HG03571 (cell line): ENCODE data around the gene SPATA25.
A peak's percentile ranks its signal among the peaks of the same experiment; 100 is the strongest.

Experiments
- ATAC-seq: cut with Tn5 transposase; IDR thresholded peaks from one replicate; pipeline ENCODE4 v1.9.1; 2021; ENCODE audit not compliant: unreplicated experiment

Gene SPATA25

DNA sequence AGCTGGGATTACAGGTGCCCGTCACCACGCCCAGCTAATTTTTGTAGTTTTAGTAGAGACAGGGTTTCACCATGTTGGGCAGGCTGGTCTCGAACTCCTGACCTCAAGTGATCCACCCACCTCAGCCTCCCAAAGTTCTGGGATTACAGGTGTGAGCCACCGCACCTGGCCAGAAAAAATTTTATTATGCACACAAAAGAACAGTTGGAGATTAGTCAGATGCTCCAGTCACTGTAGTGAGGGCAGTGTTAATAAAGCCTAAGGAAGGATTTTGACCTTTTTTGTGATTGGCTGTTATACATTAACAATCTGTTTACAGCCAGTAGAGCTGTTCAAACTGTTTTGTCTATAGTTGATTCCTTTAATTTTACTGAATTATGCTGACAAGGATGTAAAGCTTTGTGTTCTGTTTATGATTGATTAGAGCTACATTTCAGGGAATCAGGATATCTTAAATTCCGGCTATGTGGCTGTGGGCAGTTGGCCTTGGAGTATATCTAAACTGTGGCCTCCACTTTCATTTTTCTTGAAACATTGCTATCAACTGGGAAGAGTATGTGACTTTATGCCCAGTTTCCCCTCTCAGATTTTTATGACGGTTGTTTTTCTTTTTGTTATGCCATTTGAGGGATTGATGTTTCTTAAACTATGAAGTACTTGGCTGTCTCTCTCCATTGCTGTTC is 20.1 kb downstream of the SPATA25 start:
- ATAC-seq, result no peak

DNA sequence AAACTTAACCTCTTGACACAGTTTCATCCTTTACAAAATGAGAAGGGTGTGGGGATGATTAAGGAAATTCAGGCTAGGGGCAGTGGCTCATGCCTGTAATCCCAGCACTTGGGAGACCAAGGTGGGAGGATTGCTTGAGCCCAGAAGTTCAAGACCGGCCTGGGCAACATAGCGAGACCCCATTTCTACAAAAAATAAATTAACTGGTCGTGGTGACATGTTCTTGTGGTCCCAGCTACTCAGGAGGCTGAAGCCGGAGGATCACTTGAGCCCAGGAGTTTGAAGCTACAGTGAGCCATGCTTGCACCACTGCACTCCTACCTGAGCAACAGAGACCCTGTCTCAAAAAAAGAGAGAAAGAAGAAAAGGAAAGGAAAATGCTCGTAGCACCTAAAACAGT is 21.0 kb downstream of the SPATA25 start:
- no peak for ATAC-seq

DNA sequence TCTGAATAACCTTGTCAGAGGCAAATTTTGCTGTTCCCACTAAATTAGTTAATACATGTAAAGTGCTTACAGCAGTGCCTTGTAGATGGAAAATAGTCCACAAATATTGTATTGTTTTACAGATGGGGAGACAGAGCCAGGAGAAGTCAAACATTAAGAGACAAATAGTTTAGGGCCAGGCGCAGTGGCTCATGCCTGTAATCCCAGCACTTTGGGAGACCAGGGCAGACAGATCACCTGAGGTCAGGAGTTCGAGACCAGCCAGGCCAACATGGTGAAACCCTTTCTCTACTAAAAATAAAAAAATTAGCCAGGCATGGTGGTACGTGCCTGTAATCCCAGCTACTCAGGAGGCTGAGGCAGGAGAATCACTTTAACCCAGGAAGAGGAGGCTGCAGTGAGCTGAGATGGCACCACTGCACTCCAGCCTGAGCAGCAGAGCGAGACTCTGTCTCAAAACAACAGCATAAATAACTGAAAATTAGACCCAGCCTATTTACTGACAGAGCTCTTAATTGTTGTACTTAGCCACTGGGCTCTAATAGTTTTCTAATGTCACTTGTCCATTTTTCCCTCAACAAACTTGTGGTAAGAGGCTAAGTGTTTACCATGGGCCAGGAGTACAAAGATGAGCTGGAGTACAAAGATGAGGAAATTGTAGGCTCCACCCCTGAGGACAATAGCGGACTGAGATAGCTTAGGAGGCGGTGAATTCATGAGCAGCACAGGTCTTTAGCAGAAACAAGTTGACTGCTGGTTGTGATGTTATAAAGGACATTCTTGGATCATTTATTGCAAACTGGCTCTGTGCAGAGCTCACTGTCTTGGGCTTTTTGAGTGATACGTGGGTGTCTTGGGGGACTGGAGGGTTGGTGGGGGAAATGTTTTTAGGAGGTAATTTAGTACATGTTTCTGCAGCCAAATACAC is 23.6 kb downstream of the SPATA25 start:
- ATAC-seq, result no peak

DNA sequence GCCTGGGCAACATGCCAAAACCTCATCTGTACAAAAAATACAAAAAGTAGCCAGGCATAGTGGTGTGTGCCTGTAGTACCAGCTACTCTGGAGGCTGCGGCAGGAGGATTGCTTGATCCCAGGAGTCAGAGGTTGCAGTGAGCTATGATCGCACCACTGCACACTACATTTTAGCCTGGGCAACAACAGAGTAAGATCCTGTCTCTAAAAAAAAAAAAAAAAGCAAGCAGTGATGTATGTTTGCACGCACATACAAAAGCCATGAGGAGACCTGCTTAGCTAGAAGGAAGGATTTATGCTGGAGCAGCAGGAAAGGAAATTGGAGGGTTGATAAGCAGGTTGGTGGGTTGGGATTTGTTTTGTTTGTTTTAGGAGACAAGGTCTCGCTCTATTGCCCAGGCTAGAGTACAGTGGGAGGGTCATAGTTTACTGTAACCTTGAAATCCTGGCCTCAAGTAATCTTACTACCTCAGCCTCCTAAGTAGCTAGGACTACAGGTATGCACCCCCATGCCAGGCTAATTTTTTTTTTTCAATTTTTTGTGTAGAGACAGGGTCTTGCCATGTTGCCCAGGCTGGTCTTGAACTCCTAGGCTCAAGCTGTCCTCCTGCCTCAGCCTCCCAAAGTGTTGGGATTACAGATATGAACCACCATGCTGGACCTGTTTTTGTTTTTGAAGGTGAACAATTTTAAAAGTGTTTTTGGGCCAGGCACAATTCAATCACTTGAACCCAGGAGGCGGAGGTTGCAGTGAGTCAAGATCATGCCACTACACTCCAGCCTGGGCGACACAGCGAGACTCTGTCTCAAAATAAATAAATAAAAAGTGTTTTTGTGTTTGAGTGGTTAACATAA is 26.0 kb downstream of the SPATA25 start:
- no peak for ATAC-seq

DNA sequence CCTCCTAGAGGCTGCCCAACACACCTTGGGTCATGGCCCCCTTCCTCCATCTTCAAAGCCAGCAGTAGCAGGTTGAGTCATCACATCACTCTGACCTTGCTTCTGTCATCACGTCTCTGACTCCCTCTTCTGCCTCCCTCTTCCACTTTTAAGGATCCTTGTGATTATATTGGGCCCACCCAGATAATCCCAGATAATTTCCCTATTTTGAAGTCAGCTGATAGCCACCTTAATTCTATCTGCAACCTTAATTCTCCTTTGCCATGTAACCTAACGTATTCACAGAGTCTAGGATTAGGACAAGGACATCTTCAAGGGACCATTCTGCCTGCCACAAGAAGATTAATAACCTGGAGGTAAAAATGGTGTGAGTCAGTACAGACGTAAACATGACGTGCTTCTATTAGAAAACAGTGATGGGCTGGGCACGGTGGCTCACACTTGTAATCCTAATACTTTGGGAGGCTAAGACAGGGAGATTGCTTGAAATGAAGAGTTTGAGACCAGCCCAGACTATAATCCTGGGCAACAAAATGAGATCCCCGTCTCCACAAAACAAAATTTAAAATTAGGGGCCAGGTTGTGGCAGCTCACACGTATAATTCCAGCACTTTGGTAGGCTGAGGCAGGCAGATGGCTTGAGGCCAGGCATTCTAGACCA is 26.7 kb downstream of the SPATA25 start:
- no peak for ATAC-seq

DNA sequence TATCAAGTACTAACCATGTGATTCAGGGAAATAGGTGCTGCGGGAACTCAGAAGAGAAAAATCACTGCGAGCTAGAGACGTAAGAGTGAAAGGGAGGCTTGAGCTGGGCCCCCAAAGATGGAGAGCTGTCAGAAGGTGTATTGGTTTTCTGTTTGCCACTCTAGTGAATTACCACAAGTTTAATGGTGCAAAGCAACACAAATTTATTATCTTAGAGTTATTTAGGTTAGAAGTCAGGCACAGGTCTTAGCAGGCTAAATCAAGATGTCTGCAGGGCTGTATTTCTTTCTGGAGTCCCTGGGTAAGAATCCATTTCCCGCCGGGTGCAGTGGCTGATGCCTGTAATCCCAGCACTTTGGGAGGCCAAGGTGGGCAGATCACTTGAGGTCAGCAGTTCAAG is 27.5 kb downstream of the SPATA25 start:
- ATAC-seq, result no peak

DNA sequence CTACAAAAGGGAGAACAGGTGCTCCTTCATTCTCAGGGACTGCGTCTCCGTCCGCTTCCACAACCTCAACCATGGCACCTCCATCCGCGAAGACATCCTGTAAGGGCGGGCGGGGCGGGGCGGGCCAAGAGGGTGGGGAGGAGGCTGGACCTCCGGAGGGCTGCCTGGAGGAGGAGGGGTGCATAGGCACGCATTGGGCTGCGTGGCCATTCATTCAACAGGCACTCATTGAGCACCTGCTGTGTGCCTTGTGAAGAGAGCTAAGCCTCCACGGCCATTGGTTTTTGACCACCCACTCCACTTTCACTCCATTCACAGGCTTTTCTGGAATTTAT is 29.6 kb downstream of the SPATA25 start:
- ATAC-seq, result no peak

DNA sequence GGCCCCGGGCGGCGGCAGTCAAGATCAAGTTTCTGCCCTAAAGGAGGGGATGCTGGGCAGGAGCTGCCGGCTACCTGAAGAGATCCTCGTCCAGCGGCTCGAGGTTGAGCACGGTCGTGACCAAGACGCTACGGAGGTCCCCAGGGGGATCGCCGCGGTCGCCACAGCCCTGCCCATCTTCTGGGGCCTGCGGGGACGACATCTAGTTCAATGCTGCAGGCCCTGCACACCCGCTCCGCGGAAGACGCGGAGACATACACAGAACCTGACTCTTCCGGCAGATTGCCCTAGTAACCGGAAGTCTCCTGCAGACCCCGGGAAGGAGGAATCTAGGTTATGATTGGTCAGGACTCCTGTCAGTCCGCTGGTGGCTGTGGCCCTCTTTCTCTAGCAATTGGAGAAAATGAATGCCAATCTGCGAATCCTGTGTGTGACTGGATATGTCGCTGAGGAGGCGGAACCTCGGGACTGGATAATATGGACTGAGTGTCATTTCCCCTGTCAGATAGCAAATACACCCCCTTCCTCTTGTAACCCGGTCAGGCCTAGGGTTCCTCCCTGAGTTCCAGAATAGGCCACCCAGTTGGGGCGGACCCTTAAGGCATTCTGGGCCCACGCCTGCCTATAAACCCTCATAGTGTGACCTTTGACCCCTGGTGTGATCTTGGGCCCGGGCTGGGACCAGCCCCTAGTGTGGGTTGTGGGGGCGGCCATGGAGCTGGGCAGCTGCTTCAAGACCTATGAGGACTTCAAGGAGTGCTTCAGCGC is 30.1 kb downstream of the SPATA25 start, which contains the start of the genes ACOT8 and ZSWIM3:
ACOT8 (minus strand) TSS at position 279 of the 768 bp plus-strand sequence; CDS start at position 202, 77 bp downstream.
ZSWIM3 (plus strand) TSS at position 501 of the 768 bp plus-strand sequence; CDS start at position 713, 212 bp downstream.
- peak; percentile 89 for ATAC-seq

DNA sequence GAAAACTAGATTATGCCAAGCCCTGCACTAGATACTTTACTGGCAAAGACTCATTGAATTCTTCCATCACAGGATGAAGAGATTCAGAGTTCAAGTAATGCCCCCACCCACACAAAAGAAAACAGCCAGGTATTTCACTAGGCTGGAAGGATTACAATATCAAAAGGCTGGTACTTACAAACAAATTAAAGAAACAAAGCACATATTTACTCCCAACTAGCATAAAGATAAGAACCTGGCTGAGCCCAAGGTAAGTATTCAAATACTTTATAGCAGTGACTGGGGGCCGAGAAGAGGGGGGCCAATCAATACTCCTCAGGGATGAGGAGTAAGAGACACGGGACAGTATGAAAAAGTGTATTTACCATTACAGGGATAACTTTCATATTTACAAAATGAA is 33.9 kb downstream of the SPATA25 start:
- no peak for ATAC-seq

DNA sequence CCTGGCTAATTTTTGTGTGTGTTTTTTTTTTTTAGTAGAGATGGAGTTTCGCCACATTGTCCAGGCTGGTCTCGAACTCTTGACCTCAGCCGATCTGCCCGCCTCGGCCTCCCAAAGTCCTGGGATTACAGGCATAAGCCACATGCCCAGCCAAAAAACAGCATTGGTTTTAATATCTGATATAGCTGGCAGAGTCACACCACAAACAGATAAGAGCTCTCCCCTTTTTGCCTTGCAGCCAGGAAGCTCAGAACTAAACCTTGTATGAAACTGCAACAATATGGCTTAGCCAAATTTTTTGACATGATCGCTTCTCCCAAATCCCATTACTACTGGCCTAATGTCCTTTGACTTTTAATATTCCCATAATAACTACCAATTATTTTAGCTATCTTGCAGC is 35.1 kb downstream of the SPATA25 start:
- ATAC-seq, result no peak

DNA sequence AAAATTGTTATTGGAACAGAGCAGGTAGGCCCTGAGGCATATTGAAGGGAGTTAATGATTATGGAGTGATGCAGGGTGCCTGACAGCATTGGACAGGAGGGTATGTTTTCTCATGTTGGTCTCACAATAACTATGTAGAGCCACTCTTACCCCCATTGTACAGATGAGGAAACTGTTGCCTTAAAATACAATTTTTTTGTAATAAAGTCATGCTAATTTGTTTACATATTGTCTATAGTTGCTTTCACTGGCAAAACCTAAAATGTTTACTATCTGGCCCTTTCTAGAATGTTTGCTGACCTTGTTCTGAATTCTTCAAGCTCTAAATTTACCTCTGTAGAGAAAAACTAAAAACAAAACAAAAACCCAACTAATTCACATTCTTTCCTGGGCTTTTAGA is 35.9 kb downstream of the SPATA25 start:
- no peak for ATAC-seq

DNA sequence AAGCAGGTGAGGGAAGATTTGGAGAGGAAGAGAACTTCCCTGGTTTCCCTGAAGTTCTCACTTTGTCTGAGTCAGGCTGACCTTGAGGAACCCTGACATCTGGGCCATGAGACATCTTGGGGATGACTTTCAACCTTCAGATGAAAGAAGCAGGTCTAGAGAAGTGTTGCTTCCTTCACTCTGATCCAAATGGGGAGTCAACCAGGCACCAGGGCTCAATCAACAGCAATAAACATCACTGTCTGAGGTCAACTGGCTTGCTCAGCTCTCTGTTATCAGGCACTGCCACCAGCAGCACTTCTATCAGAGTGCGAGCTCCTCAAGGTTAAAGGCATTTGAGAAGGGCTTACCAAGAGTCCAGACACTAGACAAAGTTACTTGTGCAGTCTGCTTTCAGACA is 36.5 kb downstream of the SPATA25 start:
- ATAC-seq, result no peak

DNA sequence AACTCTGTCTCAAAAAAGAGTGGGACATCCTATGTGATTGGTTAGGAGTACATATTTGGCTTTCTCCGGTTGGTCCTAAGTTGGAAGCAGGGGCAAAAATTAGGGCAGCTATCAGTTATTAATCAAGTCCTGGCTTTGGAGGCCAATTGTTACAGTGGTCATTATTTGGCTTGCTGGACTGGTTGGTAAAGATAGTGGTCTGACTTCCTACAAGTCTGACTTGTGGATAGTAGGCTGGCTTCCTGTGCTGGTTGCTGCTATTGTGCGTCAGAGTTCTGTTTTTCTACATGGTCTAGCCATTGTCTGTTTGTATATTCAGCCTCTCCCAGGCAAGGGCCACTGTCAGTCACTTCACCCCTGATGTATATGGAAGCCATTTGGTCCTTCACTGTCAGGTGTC is 37.2 kb downstream of the SPATA25 start:
- ATAC-seq, result no peak

DNA sequence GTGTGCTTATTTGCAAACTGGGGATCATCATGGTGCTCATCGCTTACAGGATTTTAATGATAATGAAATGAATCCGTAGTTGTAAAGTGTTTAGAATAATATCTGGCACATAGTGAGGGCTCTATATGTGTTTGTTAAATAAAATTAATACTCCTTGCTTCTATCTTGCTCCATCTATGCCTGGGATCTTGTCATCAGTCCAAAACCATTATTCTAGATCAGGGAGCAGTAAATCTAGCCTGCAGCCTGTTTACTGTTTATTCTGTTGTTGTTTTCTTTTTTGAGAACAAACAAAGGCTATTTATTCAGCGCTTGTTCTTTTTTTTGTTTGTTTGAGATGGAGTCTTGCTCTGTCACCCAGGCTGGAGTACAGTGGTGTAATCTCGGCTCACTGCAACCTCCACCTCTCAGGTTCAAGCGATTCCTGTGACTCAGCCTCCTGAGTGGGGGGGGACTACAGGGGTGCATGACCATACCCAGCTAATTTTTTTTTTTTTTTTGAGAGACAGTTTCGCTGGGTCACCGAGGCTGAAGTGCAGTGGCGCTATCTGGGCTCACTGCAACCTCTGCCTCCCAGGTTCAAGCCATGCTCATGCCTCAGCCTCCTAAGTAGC is 38.3 kb downstream of the SPATA25 start:
- no peak for ATAC-seq

DNA sequence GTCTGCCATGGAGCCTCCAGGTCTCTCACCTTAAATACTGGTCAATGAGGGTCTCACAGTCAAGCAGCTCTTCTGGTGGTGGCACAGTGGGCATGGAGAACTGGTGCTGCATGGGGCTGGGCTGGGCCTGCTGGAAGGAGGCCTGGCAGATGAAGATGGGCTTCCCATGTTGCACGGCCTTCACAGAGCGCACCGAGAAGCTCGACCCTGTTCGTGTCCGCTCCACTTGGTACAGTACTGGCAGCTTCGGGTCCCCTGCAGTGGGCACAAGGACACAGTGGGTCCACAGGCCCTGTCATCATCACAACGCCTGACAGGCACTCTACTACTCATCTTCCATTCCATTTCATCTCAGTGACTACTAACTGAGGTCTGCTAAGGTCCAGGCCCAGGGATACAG is 39.0 kb downstream of the SPATA25 start:
- no peak for ATAC-seq

DNA sequence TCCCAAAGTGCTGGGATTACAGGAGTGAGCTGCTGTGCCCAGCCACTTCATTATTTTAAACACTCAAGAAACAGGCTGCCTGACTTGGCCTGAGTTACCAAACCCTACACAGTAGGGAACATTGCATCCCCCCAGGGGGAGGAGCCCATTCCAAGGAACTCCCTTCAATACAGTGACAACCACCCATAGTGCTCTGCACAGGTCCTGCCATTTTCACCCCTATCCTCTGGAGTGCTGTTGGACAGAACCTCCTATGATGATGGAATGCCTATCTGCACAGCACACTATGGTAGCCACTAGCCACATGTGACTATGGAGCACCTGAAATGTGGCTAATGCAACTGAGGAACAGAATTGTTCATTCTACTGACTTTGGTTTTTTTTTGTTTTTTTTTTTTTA is 42.0 kb downstream of the SPATA25 start:
- ATAC-seq, result no peak

DNA sequence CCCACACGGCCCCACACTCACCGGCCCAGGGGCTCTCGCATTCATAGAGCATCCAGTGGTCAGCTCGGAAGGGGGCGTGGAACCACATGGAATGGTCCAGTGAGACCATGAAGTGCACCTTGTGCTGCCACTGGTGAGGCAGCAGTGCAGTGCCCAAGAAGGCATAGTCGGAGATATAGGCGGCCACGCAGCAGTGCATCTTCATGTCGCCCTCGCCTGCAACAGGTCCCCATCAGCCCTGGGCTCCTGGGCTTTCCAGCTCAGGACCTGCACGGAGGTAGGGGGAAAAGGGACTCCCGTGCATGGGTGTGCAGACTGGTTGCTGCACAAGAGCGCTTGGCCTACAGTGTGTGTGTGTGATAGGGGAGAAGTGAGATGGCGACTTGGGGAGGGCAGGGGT is 43.9 kb downstream of the SPATA25 start:
- ATAC-seq, result no peak

DNA sequence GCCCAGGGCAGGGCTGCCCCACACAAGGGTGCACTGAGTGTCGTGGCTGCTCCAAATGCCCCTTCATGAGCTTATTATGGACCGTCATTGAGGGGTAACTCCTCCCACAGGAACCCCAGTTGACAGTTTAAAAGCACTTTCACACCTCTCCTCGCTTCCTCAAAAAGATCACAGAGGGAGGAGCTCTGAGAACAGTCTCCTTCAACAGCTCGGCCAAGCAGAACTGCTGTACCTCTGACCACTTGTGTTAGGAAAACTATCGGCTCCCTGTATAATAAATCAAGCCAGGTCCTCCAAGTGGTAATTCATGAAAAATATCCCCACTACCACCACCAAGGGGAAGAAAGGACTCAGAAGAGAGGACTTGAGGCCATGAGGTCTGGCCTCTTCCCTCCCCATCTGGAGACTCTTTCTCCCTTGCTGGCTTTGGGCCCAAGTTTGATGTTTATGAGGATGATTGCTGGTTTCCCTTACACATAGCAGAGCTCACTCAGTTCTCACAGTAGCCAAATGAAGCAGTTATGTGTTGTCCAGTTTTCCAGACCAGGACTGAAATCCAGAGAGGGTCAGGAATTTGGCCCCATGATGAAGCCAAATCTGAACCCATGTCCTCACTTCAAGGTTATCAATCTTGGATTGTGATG is 45.1 kb downstream of the SPATA25 start:
- no peak for ATAC-seq
